Thymus (tissue), 11 donors: Measurements from ENCODE around the gene ADPRS. TPM values are rescaled to one million over a fixed set of nuclear protein-coding genes. Genes with fewer than 3 reads are reported as not detected.

Experiments
- DNase-seq, 9 donors: peaks; one replicate each; pipeline ENCODE4 v3.0.0-alpha.2; 2013; ENCODE audit warnings: low spot score in 9 of 9, low read depth in 6 of 9, missing footprints in 1 of 9
- H3K27ac ChIP-seq, 2 donors: one replicate each; pipeline ENCODE4 v1.5.1; 2013; ENCODE audit warnings: control low read depth in 1 of 2, low read depth in 1 of 2, low read length in 1 of 2, mild to moderate bottlenecking in 1 of 2, moderate library complexity in 1 of 2
- H3K27me3 ChIP-seq, 2 donors: one replicate each; pipeline ENCODE4 v1.5.1; 2013; ENCODE audit warnings: low read length in 1 of 2; ENCODE audit not compliant: control insufficient read depth in 2 of 2, insufficient read depth in 1 of 2
- H3K36me3 ChIP-seq, 2 donors: one replicate each; pipeline ENCODE4 v1.5.1; 2013; ENCODE audit warnings: low read length in 1 of 2, mild to moderate bottlenecking in 1 of 2, moderate library complexity in 1 of 2; ENCODE audit not compliant: control insufficient read depth in 2 of 2, insufficient read depth in 2 of 2
- H3K4me1 ChIP-seq, 2 donors: one replicate each; pipeline ENCODE4 v1.5.1; 2013; ENCODE audit warnings: low read length in 2 of 2; ENCODE audit not compliant: control insufficient read depth in 2 of 2, insufficient read depth in 2 of 2
- H3K4me3 ChIP-seq, 2 donors: one replicate each; pipeline ENCODE4 v1.5.1; 2013; ENCODE audit warnings: low read length in 2 of 2, control low read depth in 1 of 2, mild to moderate bottlenecking in 1 of 2
- H3K9me3 ChIP-seq, 2 donors: one replicate each; pipeline ENCODE4 v1.5.1; 2013; ENCODE audit warnings: low read length in 1 of 2, mild to moderate bottlenecking in 1 of 2; ENCODE audit not compliant: control insufficient read depth in 2 of 2, insufficient read depth in 1 of 2
- WGBS: extraction: QIAGEN DNeasy Blood & Tissue Kit; methylation state at CpG from one replicate; pipeline ENCODE4 v1.1.7; 2013; 5-methylcytosine and 5-hydroxymethylcytosine counted together
- polyA plus RNA-seq: library from polyadenylated mRNA; stranded (reverse); fragments of 200-250 nt; gene quantifications from one replicate; pipeline ENCODE4 v1.2.3, GENCODE V29; 2013
- total RNA-seq: library from RNA; stranded (reverse); fragments of 120-200 nt; gene quantifications from one replicate; pipeline ENCODE4 v1.2.4, GENCODE V29; 2013
- donor health status: healthy.

ADPRS gene
- total and polyA plus RNA-seq, 2 donors = 30.4 to 32.2 TPM

DNA sequence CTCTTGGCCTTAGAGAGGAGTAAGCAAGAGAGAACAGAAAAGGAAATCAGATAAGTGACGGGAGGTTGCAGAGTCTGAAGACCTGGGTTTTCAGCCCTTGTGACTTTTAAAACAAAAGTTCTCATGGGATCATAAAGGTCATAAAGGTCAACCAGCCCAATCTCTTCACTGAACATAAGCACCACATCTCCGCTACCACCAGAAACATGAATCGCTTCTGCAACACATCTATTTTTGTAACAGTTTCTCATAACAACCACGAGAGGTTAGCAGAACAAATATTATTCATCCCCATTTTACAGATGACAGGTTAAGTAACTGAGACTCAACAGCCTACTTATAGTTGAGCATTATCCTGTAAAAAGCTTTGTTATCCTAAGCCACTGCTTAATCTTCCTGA is 54.7 kb downstream of the ADPRS start:
- Histone ChIP-seq H3K4me1 (peaks cover 4 to 5% of the 10 kb centered on the region in 2 donors), H3K27me3 (no peaks in the 10 kb centered on the region), H3K4me3 (no peak overlapping the region), H3K36me3 (peaks cover 16 to 19% of the 10 kb centered on the region in 2 donors), H3K27ac (no peak overlapping the region), H3K9me3 (no peaks in the 10 kb centered on the region)
- DNase-seq = no peak
- WGBS = 97% methylated on average over 4 of the region's 4 CpGs

Other genes with a start within 250 kb of the ADPRS start
- 6.1 TPM for gene AGO1, start 205.7 kb upstream of the ADPRS start, total RNA-seq
- gene AGO1, start 205.7 kb upstream of the ADPRS start, polyA plus RNA-seq = 3.7 TPM
- gene AGO3, start 157.8 kb upstream of the ADPRS start, total RNA-seq = 16.5 TPM
- 4.1 TPM for gene AGO3, start 157.8 kb upstream of the ADPRS start, polyA plus RNA-seq
- 1.8 TPM for gene TEKT2, start 4.8 kb upstream of the ADPRS start, total RNA-seq
- 1.5 TPM for gene TEKT2, start 4.8 kb upstream of the ADPRS start, polyA plus RNA-seq
- 11.5 TPM for gene COL8A2, start 36.3 kb downstream of the ADPRS start, total RNA-seq
- gene COL8A2, start 36.3 kb downstream of the ADPRS start, polyA plus RNA-seq = 6.7 TPM
- 77.7 TPM for gene TRAPPC3, start 60.6 kb downstream of the ADPRS start, total RNA-seq
- gene TRAPPC3, start 60.6 kb downstream of the ADPRS start, polyA plus RNA-seq = 73.6 TPM
- gene MAP7D1, start 67.3 kb downstream of the ADPRS start, total RNA-seq = 31.9 TPM
- gene MAP7D1, start 67.3 kb downstream of the ADPRS start, polyA plus RNA-seq = 68.6 TPM
- 80.9 TPM for gene THRAP3, start 135.6 kb downstream of the ADPRS start, total RNA-seq
- gene THRAP3, start 135.6 kb downstream of the ADPRS start, polyA plus RNA-seq = 47.6 TPM
- gene SH3D21, start 217.5 kb downstream of the ADPRS start, total RNA-seq = 1.3 TPM
- gene SH3D21, start 217.5 kb downstream of the ADPRS start, polyA plus RNA-seq = 6.0 TPM
- gene EVA1B, start 234.8 kb downstream of the ADPRS start, total RNA-seq = 15.5 TPM
- 11.2 TPM for gene EVA1B, start 234.8 kb downstream of the ADPRS start, polyA plus RNA-seq